H1 (cell line): ENCODE data around the gene GBF1. TPM values are rescaled to one million over a fixed set of nuclear protein-coding genes. Genes with fewer than 3 reads are reported as not detected.
A peak's percentile ranks its signal among the peaks of the same experiment; 100 is the strongest.

Experiments
- ATF3 ChIP-seq: IDR thresholded peaks from 2 replicates; pipeline ENCODE4 v1.6.1; 2011; ENCODE audit warnings: low read depth, mild to moderate bottlenecking, low read length; ENCODE audit not compliant: insufficient read depth
- BACH1 ChIP-seq: IDR thresholded peaks from 2 replicates; pipeline ENCODE4 v1.6.1; 2012; ENCODE audit warnings: low read length, improper control_type of control experiment
- CBX5 ChIP-seq: fragments of 300-800, 300-1000 bp; sonication (generic); IDR thresholded peaks from 2 replicates; pipeline ENCODE4 v1.7.1; 2016; ENCODE audit warnings: antibody characterized with exemption, low read length, low read depth
- CBX8 ChIP-seq: fragments of 300-800, 300-1000 bp; sonication (generic); IDR thresholded peaks from 2 replicates; pipeline ENCODE4 v1.7.1; 2016; ENCODE audit warnings: low read depth, low read length, borderline replicate concordance
- CTCF ChIP-seq, 3 experiments: IDR thresholded peaks; 1 replicate in 2 of 3; 2 replicates in 1 of 3; pipeline versions ENCODE4 v1.5.1 to v1.6.1; 2011; ENCODE audit warnings: low read length in 3 of 3, mild to moderate bottlenecking in 3 of 3, inconsistent platforms in 2 of 3, low read depth in 1 of 3, moderate library complexity in 1 of 3; ENCODE audit not compliant: insufficient read depth in 1 of 3; ENCODE audit errors: control extremely low read depth in 1 of 3
- JUND ChIP-seq: IDR thresholded peaks from 2 replicates; pipeline ENCODE4 v1.6.1; 2011; ENCODE audit warnings: mild to moderate bottlenecking, improper control_type of control experiment, low read length
- KDM1A ChIP-seq: fragments of 200-600, 300-600 bp; sonication (generic); IDR thresholded peaks from 2 replicates; pipeline ENCODE4 v1.7.1; 2016; ENCODE audit warnings: mild to moderate bottlenecking, low read length, borderline replicate concordance
- NRF1 ChIP-seq: IDR thresholded peaks from 2 replicates; pipeline ENCODE4 v1.6.1; 2011; ENCODE audit warnings: mild to moderate bottlenecking, low read depth, low read length, improper control_type of control experiment
- PHF8 ChIP-seq: fragments of 200-600 bp; sonication (generic); conservative IDR thresholded peaks from 2 replicates; pipeline ENCODE4 v1.7.1; 2012; ENCODE audit warnings: low read depth, mild to moderate bottlenecking, inconsistent platforms, low read length, moderate library complexity
- RNF2 ChIP-seq: fragments of 200-900, 300-1000 bp; sonication (generic); IDR thresholded peaks from 2 replicates; pipeline ENCODE4 v1.7.1; 2016; ENCODE audit warnings: borderline replicate concordance, low read depth, mild to moderate bottlenecking, antibody characterized with exemption, low read length; ENCODE audit not compliant: poor library complexity, severe bottlenecking; ENCODE audit errors: missing control alignments
- RXRA ChIP-seq: IDR thresholded peaks from 2 replicates; pipeline ENCODE4 v1.6.1; 2011; ENCODE audit warnings: low read depth, mild to moderate bottlenecking, low read length, moderate library complexity; ENCODE audit not compliant: insufficient read depth
- SRF ChIP-seq: IDR thresholded peaks from 2 replicates; pipeline ENCODE4 v1.6.1; 2011; ENCODE audit warnings: mild to moderate bottlenecking, low read depth, low read length, moderate library complexity
- TCF12 ChIP-seq: IDR thresholded peaks from 2 replicates; pipeline ENCODE4 v1.6.1; 2011; ENCODE audit warnings: low read depth, mild to moderate bottlenecking, low read length
- YY1 ChIP-seq: IDR thresholded peaks from 2 replicates; pipeline ENCODE4 v1.6.1; 2011; ENCODE audit warnings: low read depth, mild to moderate bottlenecking, low read length
- polyA plus RNA-seq, 7 experiments: library from polyadenylated mRNA; depleted of rRNA in 3 of 7; stranded (reverse) in 5 of 7; unstranded in 2 of 7; fragments of >200 nt in 5 of 7; fragments of 200-250 nt in 2 of 7; gene quantifications; 1 replicate in 5 of 7; 2 replicates in 1 of 7; 4 replicates in 1 of 7; pipeline versions ENCODE4 v1.2.1 to v1.2.3, GENCODE V29; 2011 to 2013; ENCODE audit warnings: missing spikeins in 2 of 7, mixed read lengths in 2 of 7
- total RNA-seq: library from RNA; stranded (reverse); fragmentation: NEBNext Ultra II Directional; extraction: Animal tissue kit (Norgen Biotek cat#: 25700); gene quantifications from 2 replicates; pipeline ENCODE4 v1.2.1, GENCODE V29; 2021
- TF ChIP-seq, protein P1 (sequence below): IDR thresholded peaks from 2 replicates; pipeline ENCODE4 v1.6.1; 2012; ENCODE audit warnings: low read length, inconsistent platforms

GBF1 gene
- total and polyA plus RNA-seq, 2 of the 8 experiments (the other 6 are each of a cell fraction or from before 2014, with no cell fraction given), result 11.0 to 25.5 TPM

GRCh38 chr10:102418622-102419268 is 173.4 kb downstream of the GBF1 start, which contains the start of gene PSD (continued):
- no peak for TF ChIP-seq RXRA
- no peak for TF ChIP-seq JUND
- TF ChIP-seq PHF8, result no peak
- TF ChIP-seq KDM1A, result no peak
- TF ChIP-seq SRF, result no peak
- TF ChIP-seq CBX8, result no peak
- peak; percentile 74 for TF ChIP-seq BACH1
- TF ChIP-seq RNF2, result no peak
- TF ChIP-seq CBX5, result no peak
- TF ChIP-seq, protein P1, sequence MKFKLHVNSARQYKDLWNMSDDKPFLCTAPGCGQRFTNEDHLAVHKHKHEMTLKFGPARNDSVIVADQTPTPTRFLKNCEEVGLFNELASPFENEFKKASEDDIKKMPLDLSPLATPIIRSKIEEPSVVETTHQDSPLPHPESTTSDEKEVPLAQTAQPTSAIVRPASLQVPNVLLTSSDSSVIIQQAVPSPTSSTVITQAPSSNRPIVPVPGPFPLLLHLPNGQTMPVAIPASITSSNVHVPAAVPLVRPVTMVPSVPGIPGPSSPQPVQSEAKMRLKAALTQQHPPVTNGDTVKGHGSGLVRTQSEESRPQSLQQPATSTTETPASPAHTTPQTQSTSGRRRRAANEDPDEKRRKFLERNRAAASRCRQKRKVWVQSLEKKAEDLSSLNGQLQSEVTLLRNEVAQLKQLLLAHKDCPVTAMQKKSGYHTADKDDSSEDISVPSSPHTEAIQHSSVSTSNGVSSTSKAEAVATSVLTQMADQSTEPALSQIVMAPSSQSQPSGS, result 0 out of 2 replicates have a peak, but pooled peaks have one; percentile 15
- TF ChIP-seq NRF1, result no peak
- TF ChIP-seq TCF12, result no peak
- TF ChIP-seq YY1, result no peak
- no peak for TF ChIP-seq CTCF (IDR thresholded peaks at IDR 0.05; ENCODE audit: control extremely low read depth in 1 of 3, insufficient read depth in 1 of 3, low read depth in 1 of 3, low read length in 3 of 3)
- no peak for TF ChIP-seq ATF3
